HG03460 (cell line): ENCODE data around the gene U2SURP.
A peak's percentile ranks its signal among the peaks of the same experiment; 100 is the strongest.

Experiments
- ATAC-seq: cut with Tn5 transposase; IDR thresholded peaks from one replicate; pipeline ENCODE4 v1.9.1; 2021; ENCODE audit not compliant: unreplicated experiment

U2SURP gene

GRCh38 chr3:143001369-143002082 is at the start of gene U2SURP:
Gene U2SURP (plus strand): TSS chr3:143001570. CDS start chr3:143001629, 59 bp downstream.
- peak; percentile 79 for ATAC-seq

GRCh38 chr3:142951794-142952193 is 49.6 kb upstream of the U2SURP start:
- ATAC-seq = no peak

GRCh38 chr3:142952272-142953193 is 48.8 kb upstream of the U2SURP start:
- no peak for ATAC-seq

- no peak for ATAC-seq
Measured at GRCh38 chr3:142953443-142953842, 47.9 kb upstream of the U2SURP start.

- ATAC-seq = no peak
Measured at GRCh38 chr3:142958707-142959106, 42.7 kb upstream of the U2SURP start.

GRCh38 chr3:142960322-142960850 is 41.0 kb upstream of the U2SURP start:
- ATAC-seq = no peak

- ATAC-seq = no peak
Measured at GRCh38 chr3:142961539-142961938, 39.8 kb upstream of the U2SURP start.

- ATAC-seq = no peak
Measured at GRCh38 chr3:142962175-142962519, 39.2 kb upstream of the U2SURP start.

GRCh38 chr3:142962520-142963233 is 38.7 kb upstream of the U2SURP start:
- ATAC-seq = no peak

- peak; percentile 27 for ATAC-seq
Measured at GRCh38 chr3:142963234-142963515, 38.2 kb upstream of the U2SURP start.

GRCh38 chr3:142963516-142964448 is 37.6 kb upstream of the U2SURP start, which contains the start of gene PAQR9:
Gene PAQR9 (minus strand): TSS chr3:142963674. CDS start chr3:142963336, 338 bp downstream.
- ATAC-seq = peak; percentile 48

GRCh38 chr3:142965581-142965980 is 35.8 kb upstream of the U2SURP start:
- ATAC-seq = no peak

- ATAC-seq = no peak
Measured at GRCh38 chr3:142966808-142967207, 34.6 kb upstream of the U2SURP start.

GRCh38 chr3:142968319-142969025 is 32.9 kb upstream of the U2SURP start:
- ATAC-seq = no peak

GRCh38 chr3:142971431-142971830 is 29.9 kb upstream of the U2SURP start:
- no peak for ATAC-seq

- no peak for ATAC-seq
Measured at GRCh38 chr3:142972092-142972753, 29.1 kb upstream of the U2SURP start.

- no peak for ATAC-seq
Measured at GRCh38 chr3:142973217-142974009, 28.0 kb upstream of the U2SURP start.

GRCh38 chr3:142975316-142975995 is 25.9 kb upstream of the U2SURP start:
- ATAC-seq = no peak
